ENCODE results near the gene FKRP. TPM values are rescaled to one million over a fixed set of nuclear protein-coding genes. Genes with fewer than 3 reads are reported as not detected.

The FKRP gene
- total and polyA plus RNA-seq, 2 of the 13 experiments (the other 11 are each of a cell fraction or from before 2014, with no cell fraction given), result 7.3 to 9.8 TPM

DNA sequence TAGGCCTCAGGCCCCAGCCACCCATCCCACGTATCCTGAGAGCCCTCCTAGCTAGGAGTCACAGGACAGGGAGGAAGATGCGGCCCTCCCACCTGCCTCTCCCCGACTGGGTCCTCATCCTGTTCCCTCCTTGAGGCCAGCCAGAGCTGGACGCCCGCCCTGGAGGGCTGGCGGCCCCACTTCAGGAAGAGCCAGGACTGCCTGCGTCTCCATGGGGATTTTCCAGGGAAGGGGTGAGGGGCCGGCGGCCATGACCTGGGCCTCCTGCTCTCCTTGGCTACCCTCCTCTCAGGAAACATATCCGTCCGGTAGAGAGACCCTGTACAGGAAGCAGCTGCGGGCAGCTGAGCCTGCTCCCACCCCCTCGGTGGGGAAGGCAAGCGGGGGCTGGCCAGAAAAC, 17.6 kb upstream of the FKRP start:
- ATAC-seq, result no peak
- intact Hi-C loops (cut with micrococcal nuclease; ENCODE audit: unreplicated experiment), result loop anchor here (1.0 kb wide), 1 partner anchor 24 kb away; no protein-coding TSS in a partner anchor
- H3K36me3 ChIP-seq (replicated peaks in 1 of 2; ENCODE audit: control insufficient read depth in 1 of 2, insufficient read depth in 2 of 2, low read length in 2 of 2), result peaks cover 64 to 95% of the 10 kb centered on the region in 2 experiments
- no peak for DNase-seq (ENCODE audit: low spot score)
- BruUV-seq (replicated peaks), result no TSS peak
- H3K9ac ChIP-seq (ENCODE audit: insufficient read depth, low read depth, low read length), result no peak overlapping the region
- in situ Hi-C loops (cut with HindIII; ENCODE audit: extremely low pct_ligation_motif_present, low pct_unique_long_range_greater_than_20kb), result no loop called here
- no peaks in the 10 kb centered on the region for H3K79me2 ChIP-seq (ENCODE audit: insufficient read depth, low read length)
- H3K4me1 ChIP-seq (ENCODE audit: insufficient read depth, low read length), result no peaks in the 10 kb centered on the region
- H3K4me2 ChIP-seq (ENCODE audit: low read depth, low read length), result no peak overlapping the region
- FAIRE-seq, result no peak
- no peak for TF ChIP-seq DNMT1 (CRISPR knock-in tag; IDR thresholded peaks at IDR 0.05)
- TF ChIP-seq KAT8 (CRISPR knock-in tag; IDR thresholded peaks at IDR 0.05), result no peak
- peak; percentile 42 for TF ChIP-seq AGO2 (optimal IDR thresholded peaks at IDR 0.05; ENCODE audit: low read depth, low read length)
- TF ChIP-seq ZFP62 (CRISPR knock-in tag; IDR thresholded peaks at IDR 0.05), result no peak
- TF ChIP-seq NFKB2 (CRISPR knock-in tag; IDR thresholded peaks at IDR 0.05; ENCODE audit: borderline replicate concordance), result peak; percentile 18; the same call in 1 of the 2 replicates
- no peak overlapping the region for H3K4me3 ChIP-seq (replicated peaks in 1 of 3; ENCODE audit: insufficient read depth in 1 of 3, low read depth in 2 of 3, low read length in 3 of 3)
- peaks cover 13% of the 10 kb centered on the region; the same call in 1 of the 2 replicates for H4K20me1 ChIP-seq (ENCODE audit: insufficient read depth, low read length)
- no peak overlapping the region for H3K27ac ChIP-seq (ENCODE audit: extremely low read length, insufficient read depth, low read length)
- H2AFZ ChIP-seq (ENCODE audit: low read length), result no peak overlapping the region
- WGBS (ENCODE audit: low lambda C conversion rate), result 92% methylated on average over 6 of the region's 14 CpGs
- H3K9me3 ChIP-seq (ENCODE audit: low read length), result no peaks in the 10 kb centered on the region
- ChIA-PET CTCF (ENCODE audit: low intra/inter-chr PET ratio, low total read pairs) (interaction anchor here (2.8 kb wide), 1 partner anchor 24 kb away, joined by 22 read pairs; no protein-coding TSS in a partner anchor), POLR2A (interaction anchor here (1.0 to 1.3 kb wide), 2 partner anchors 9 to 12 kb away, joined by 3 read pairs; partner anchors contain the start of gene PRKD2)
- H3K27me3 ChIP-seq (ENCODE audit: control insufficient read depth in 1 of 2, insufficient read depth in 2 of 2, low read length in 2 of 2), result no peaks in the 10 kb centered on the region

DNA sequence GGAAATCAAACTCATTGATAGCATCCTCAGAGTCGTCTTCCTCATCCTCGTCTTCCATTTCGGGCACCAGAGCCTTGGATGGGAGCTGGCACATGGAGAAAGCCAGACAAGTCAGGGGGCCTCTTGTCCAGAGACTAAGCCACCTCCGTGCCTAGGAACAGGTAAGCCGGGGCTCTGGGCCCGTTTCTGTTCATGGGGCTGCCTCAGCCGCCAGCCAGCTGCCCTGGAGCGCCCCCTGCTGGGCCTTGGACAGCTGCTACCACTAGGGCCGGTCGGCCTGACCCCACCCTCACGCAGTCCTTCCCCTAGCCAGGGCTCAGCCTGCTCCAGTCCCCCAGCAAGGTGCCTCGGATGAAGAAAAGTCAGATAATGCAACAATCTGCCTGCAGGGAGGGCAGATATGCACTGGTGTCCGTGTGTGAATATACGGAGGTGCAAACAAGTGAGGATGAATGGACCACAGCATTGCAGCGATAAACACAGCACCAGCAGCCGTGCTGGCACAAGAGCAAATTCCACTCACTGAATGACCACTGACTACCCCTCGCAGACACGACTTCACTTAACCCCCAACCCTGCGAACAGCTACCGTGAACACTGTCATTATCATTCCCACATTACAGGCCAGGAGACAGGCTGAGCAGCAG, 17.0 kb upstream of the FKRP start:
- ATAC-seq (peak; percentile 88), DNase-seq (ENCODE audit: low spot score) (peak; percentile 27), FAIRE-seq (no peak)
- Histone ChIP-seq H4K20me1 (ENCODE audit: insufficient read depth, low read length) (peaks cover 13% of the 10 kb centered on the region; the same call in 1 of the 2 replicates), H3K27ac (ENCODE audit: extremely low read length, insufficient read depth, low read length) (no peak overlapping the region), H3K4me3 (replicated peaks in 1 of 3; ENCODE audit: insufficient read depth in 1 of 3, low read depth in 2 of 3, low read length in 3 of 3) (no peak overlapping the region), H2AFZ (ENCODE audit: low read length) (no peak overlapping the region), H3K4me1 (ENCODE audit: insufficient read depth, low read length) (no peaks in the 10 kb centered on the region), H3K9ac (ENCODE audit: insufficient read depth, low read depth, low read length) (no peak overlapping the region), H3K79me2 (ENCODE audit: insufficient read depth, low read length) (no peaks in the 10 kb centered on the region), H3K9me3 (ENCODE audit: low read length) (no peaks in the 10 kb centered on the region), H3K4me2 (ENCODE audit: low read depth, low read length) (no peak overlapping the region), H3K27me3 (ENCODE audit: control insufficient read depth in 1 of 2, insufficient read depth in 2 of 2, low read length in 2 of 2) (no peaks in the 10 kb centered on the region), H3K36me3 (replicated peaks in 1 of 2; ENCODE audit: control insufficient read depth in 1 of 2, insufficient read depth in 2 of 2, low read length in 2 of 2) (peaks cover 65 to 95% of the 10 kb centered on the region in 2 experiments)
- ChIA-PET CTCF (ENCODE audit: low intra/inter-chr PET ratio, low total read pairs) (interaction anchor here (2.8 kb wide), 1 partner anchor 24 kb away, joined by 22 read pairs; no protein-coding TSS in a partner anchor), POLR2A (interaction anchor here (1.0 to 1.3 kb wide), 2 partner anchors 9 to 12 kb away, joined by 3 read pairs; partner anchors contain the start of gene PRKD2)
- intact Hi-C loops (cut with micrococcal nuclease; ENCODE audit: unreplicated experiment), result loop anchor here (1.0 kb wide), 1 partner anchor 25 kb away; no protein-coding TSS in a partner anchor
- WGBS (ENCODE audit: low lambda C conversion rate), result 56% methylated on average over 12 of the region's 20 CpGs
- no TSS peak for BruUV-seq (replicated peaks)
- in situ Hi-C loops (cut with HindIII; ENCODE audit: extremely low pct_ligation_motif_present, low pct_unique_long_range_greater_than_20kb), result no loop called here
- TF ChIP-seq, protein P1, sequence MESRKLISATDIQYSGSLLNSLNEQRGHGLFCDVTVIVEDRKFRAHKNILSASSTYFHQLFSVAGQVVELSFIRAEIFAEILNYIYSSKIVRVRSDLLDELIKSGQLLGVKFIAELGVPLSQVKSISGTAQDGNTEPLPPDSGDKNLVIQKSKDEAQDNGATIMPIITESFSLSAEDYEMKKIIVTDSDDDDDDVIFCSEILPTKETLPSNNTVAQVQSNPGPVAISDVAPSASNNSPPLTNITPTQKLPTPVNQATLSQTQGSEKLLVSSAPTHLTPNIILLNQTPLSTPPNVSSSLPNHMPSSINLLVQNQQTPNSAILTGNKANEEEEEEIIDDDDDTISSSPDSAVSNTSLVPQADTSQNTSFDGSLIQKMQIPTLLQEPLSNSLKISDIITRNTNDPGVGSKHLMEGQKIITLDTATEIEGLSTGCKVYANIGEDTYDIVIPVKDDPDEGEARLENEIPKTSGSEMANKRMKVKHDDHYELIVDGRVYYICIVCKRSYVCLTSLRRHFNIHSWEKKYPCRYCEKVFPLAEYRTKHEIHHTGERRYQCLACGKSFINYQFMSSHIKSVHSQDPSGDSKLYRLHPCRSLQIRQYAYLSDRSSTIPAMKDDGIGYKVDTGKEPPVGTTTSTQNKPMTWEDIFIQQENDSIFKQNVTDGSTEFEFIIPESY (CRISPR knock-in tag; IDR thresholded peaks at IDR 0.05), result peak; percentile 63
- TF ChIP-seq IRF2 (CRISPR knock-in tag; IDR thresholded peaks at IDR 0.05), result 0 out of 2 replicates have a peak, but pooled peaks have one; percentile 21
- no peak for TF ChIP-seq SRSF1 (optimal IDR thresholded peaks at IDR 0.05; ENCODE audit: low read depth, low read length)
- peak; percentile 64; the same call in 1 of the 2 replicates for TF ChIP-seq ZNF121 (CRISPR knock-in tag; IDR thresholded peaks at IDR 0.05)
- TF ChIP-seq AGO2 (optimal IDR thresholded peaks at IDR 0.05; ENCODE audit: low read depth, low read length), result peak; percentile 7
- 0 out of 2 replicates have a peak, but pooled peaks have one; percentile 23 for TF ChIP-seq MEIS1 (CRISPR knock-in tag; IDR thresholded peaks at IDR 0.05; ENCODE audit: borderline replicate concordance)
- 0 out of 2 replicates have a peak, but pooled peaks have one; percentile 27 for TF ChIP-seq ESRRA (CRISPR knock-in tag; IDR thresholded peaks at IDR 0.05; ENCODE audit: low read depth)
- TF ChIP-seq MYNN (CRISPR knock-in tag; IDR thresholded peaks at IDR 0.05; ENCODE audit: low read depth), result no peak
- TF ChIP-seq FOSL2 (CRISPR knock-in tag; IDR thresholded peaks at IDR 0.05), result no peak
